ENCODE measurements around the gene TCN2.
A peak's percentile ranks its signal among the peaks of the same experiment; 100 is the strongest.
"Not testable (repeated sequence)": the region's sequence is repeated elsewhere in the genome, so short reads cannot be mapped to it uniquely, and the experiment has no call there.

TCN2 gene

GRCh38 chr22:30591588-30592359, 15.2 kb upstream of the TCN2 start, which contains the start of gene PES1:
Gene PES1, minus strand, starts transcription at chr22:30591910. Its CDS starts 77 bp downstream, at chr22:30591833.
- peak; percentile 97 for DNase-seq (ENCODE audit: low read depth)
- H3K4me3 ChIP-seq (ENCODE audit: low read depth, low read length), result peak within 1 kb of the TSS; percentile 88
- no peak for TF ChIP-seq CTCF (IDR thresholded peaks at IDR 0.05; ENCODE audit: low read depth, low read length, missing control alignments)

GRCh38 chr22:30592360-30592713, 14.6 kb upstream of the TCN2 start:
- not testable (repeated sequence) for H3K4me3 ChIP-seq (ENCODE audit: low read depth, low read length); DNase-seq (ENCODE audit: low read depth)

GRCh38 chr22:30596199-30596598, 10.8 kb upstream of the TCN2 start:
- no peak for TF ChIP-seq CTCF (IDR thresholded peaks at IDR 0.05; ENCODE audit: low read depth, low read length, missing control alignments)
- no peak overlapping the region for H3K4me3 ChIP-seq (ENCODE audit: low read depth, low read length)
- no peak for DNase-seq (ENCODE audit: low read depth)

- no peak overlapping the region for H3K4me3 ChIP-seq (ENCODE audit: low read depth, low read length)
- TF ChIP-seq CTCF (IDR thresholded peaks at IDR 0.05; ENCODE audit: low read depth, low read length, missing control alignments), result no peak
- no peak for DNase-seq (ENCODE audit: low read depth)
Observed at GRCh38 chr22:30596886-30597285, 10.1 kb upstream of the TCN2 start.

- no peak overlapping the region for H3K4me3 ChIP-seq (ENCODE audit: low read depth, low read length)
- no peak for DNase-seq (ENCODE audit: low read depth)
- no peak for TF ChIP-seq CTCF (IDR thresholded peaks at IDR 0.05; ENCODE audit: low read depth, low read length, missing control alignments)
Observed at GRCh38 chr22:30598986-30599385, 8.0 kb upstream of the TCN2 start.

GRCh38 chr22:30600921-30601320, 6.1 kb upstream of the TCN2 start:
- TF ChIP-seq CTCF (IDR thresholded peaks at IDR 0.05; ENCODE audit: low read depth, low read length, missing control alignments), result no peak
- no peak for DNase-seq (ENCODE audit: low read depth)
- no peak overlapping the region for H3K4me3 ChIP-seq (ENCODE audit: low read depth, low read length)

- no peak for DNase-seq (ENCODE audit: low read depth)
- no peak overlapping the region for H3K4me3 ChIP-seq (ENCODE audit: low read depth, low read length)
- TF ChIP-seq CTCF (IDR thresholded peaks at IDR 0.05; ENCODE audit: low read depth, low read length, missing control alignments), result no peak
Observed at GRCh38 chr22:30601464-30601863, 5.5 kb upstream of the TCN2 start.
